ENCODE data around the gene RASSF5.

The RASSF5 gene

GRCh38 chr1:206497363-206497762 is 10.0 kb upstream of the RASSF5 start:
- peaks cover 30% of the 10 kb centered on the region for H3K36me3 ChIP-seq (replicated peaks; ENCODE audit: low read depth, low read length)
- H3K27ac ChIP-seq (ENCODE audit: low read length): no peak overlapping the region
- no peaks in the 10 kb centered on the region for H3K27me3 ChIP-seq (ENCODE audit: low read depth, low read length)
- H3K9me3 ChIP-seq (ENCODE audit: insufficient read depth, low read length): no peaks in the 10 kb centered on the region
- TF ChIP-seq EZH2phosphoT487 (IDR thresholded peaks at IDR 0.05; ENCODE audit: low read depth) (no peak), CTCF (IDR thresholded peaks at IDR 0.05; ENCODE audit: low read depth, low read length) (no peak)
- H3K4me2 ChIP-seq (ENCODE audit: low read length): peak overlapping the region; percentile 20; the same call in 1 of the 2 replicates
- no peaks in the 10 kb centered on the region for H3K79me2 ChIP-seq (ENCODE audit: low read length)
- no peak overlapping the region for H3K9ac ChIP-seq (ENCODE audit: low read length)
- peaks cover 14% of the 10 kb centered on the region for H4K20me1 ChIP-seq (ENCODE audit: insufficient read depth, low read length)
- H3K4me1 ChIP-seq (ENCODE audit: low read length): peaks cover 33% of the 10 kb centered on the region
- H2AFZ ChIP-seq (ENCODE audit: low read depth, low read length): no peak overlapping the region
- no peak overlapping the region for H3K4me3 ChIP-seq (ENCODE audit: low read length)

- H3K9me3 ChIP-seq (ENCODE audit: insufficient read depth, low read length): no peaks in the 10 kb centered on the region
- H3K9ac ChIP-seq (ENCODE audit: low read length): no peak overlapping the region
- H4K20me1 ChIP-seq (ENCODE audit: insufficient read depth, low read length): peaks cover 14% of the 10 kb centered on the region
- no peaks in the 10 kb centered on the region for H3K27me3 ChIP-seq (ENCODE audit: low read depth, low read length)
- H3K4me1 ChIP-seq (ENCODE audit: low read length): peaks cover 33% of the 10 kb centered on the region
- no peak overlapping the region for H2AFZ ChIP-seq (ENCODE audit: low read depth, low read length)
- H3K27ac ChIP-seq (ENCODE audit: low read length): no peak overlapping the region
- H3K4me3 ChIP-seq (ENCODE audit: low read length): no peak overlapping the region
- H3K79me2 ChIP-seq (ENCODE audit: low read length): no peaks in the 10 kb centered on the region
- TF ChIP-seq CTCF (IDR thresholded peaks at IDR 0.05; ENCODE audit: low read depth, low read length) (no peak), EZH2phosphoT487 (IDR thresholded peaks at IDR 0.05; ENCODE audit: low read depth) (no peak)
- H3K36me3 ChIP-seq (replicated peaks; ENCODE audit: low read depth, low read length): peaks cover 26% of the 10 kb centered on the region
- H3K4me2 ChIP-seq (ENCODE audit: low read length): no peak overlapping the region
Measured at GRCh38 chr1:206497774-206498173, 9.6 kb upstream of the RASSF5 start.

GRCh38 chr1:206498685-206499084 is 8.6 kb upstream of the RASSF5 start:
- TF ChIP-seq EZH2phosphoT487 (IDR thresholded peaks at IDR 0.05; ENCODE audit: low read depth): no peak
- TF ChIP-seq CTCF (IDR thresholded peaks at IDR 0.05; ENCODE audit: low read depth, low read length): no peak

GRCh38 chr1:206500046-206500445 is 7.3 kb upstream of the RASSF5 start:
- H3K36me3 ChIP-seq (replicated peaks; ENCODE audit: low read depth, low read length): peaks cover 13% of the 10 kb centered on the region
- no peak overlapping the region for H3K27ac ChIP-seq (ENCODE audit: low read length)
- peaks cover 9% of the 10 kb centered on the region for H3K27me3 ChIP-seq (ENCODE audit: low read depth, low read length)
- peaks cover 12% of the 10 kb centered on the region for H4K20me1 ChIP-seq (ENCODE audit: insufficient read depth, low read length)
- H3K4me1 ChIP-seq (ENCODE audit: low read length): peaks cover 34% of the 10 kb centered on the region
- no peak overlapping the region for H3K9ac ChIP-seq (ENCODE audit: low read length)
- no peak overlapping the region for H2AFZ ChIP-seq (ENCODE audit: low read depth, low read length)
- no peak overlapping the region for H3K4me3 ChIP-seq (ENCODE audit: low read length)
- no peaks in the 10 kb centered on the region for H3K79me2 ChIP-seq (ENCODE audit: low read length)
- H3K9me3 ChIP-seq (ENCODE audit: insufficient read depth, low read length): no peaks in the 10 kb centered on the region
- TF ChIP-seq EZH2phosphoT487 (IDR thresholded peaks at IDR 0.05; ENCODE audit: low read depth) (no peak), CTCF (IDR thresholded peaks at IDR 0.05; ENCODE audit: low read depth, low read length) (no peak)
- no peak overlapping the region for H3K4me2 ChIP-seq (ENCODE audit: low read length)

More at GRCh38 chr1:206498685-206499084, 8.6 kb upstream of the RASSF5 start:
- Histone ChIP-seq H3K36me3 (replicated peaks; ENCODE audit: low read depth, low read length) (peaks cover 20% of the 10 kb centered on the region), H3K27me3 (ENCODE audit: low read depth, low read length) (0 out of 2 replicates have a peak, but pooled peaks cover 4% of the 10 kb centered on the region), H3K9ac (ENCODE audit: low read length) (no peak overlapping the region), H3K4me3 (ENCODE audit: low read length) (no peak overlapping the region), H4K20me1 (ENCODE audit: insufficient read depth, low read length) (peaks cover 14% of the 10 kb centered on the region), H3K27ac (ENCODE audit: low read length) (no peak overlapping the region), H3K79me2 (ENCODE audit: low read length) (no peaks in the 10 kb centered on the region), H2AFZ (ENCODE audit: low read depth, low read length) (no peak overlapping the region), H3K4me1 (ENCODE audit: low read length) (peaks cover 34% of the 10 kb centered on the region), H3K9me3 (ENCODE audit: insufficient read depth, low read length) (no peaks in the 10 kb centered on the region), H3K4me2 (ENCODE audit: low read length) (no peak overlapping the region)
